H1 (cell line): ENCODE measurements around the gene PFN4. TPM values are rescaled to one million over a fixed set of nuclear protein-coding genes. Genes with fewer than 3 reads are reported as not detected.
A peak's percentile ranks its signal among the peaks of the same experiment; 100 is the strongest.

Source experiments
- CTCF ChIA-PET: fragments of 300-600 bp; sonication (Branson Sonifier 250); formaldehyde crosslinking; loops from one replicate; lab custom pipeline; 2021; ENCODE audit not compliant: partially characterized antibody; lab: Charles Lee
- POLR2A ChIA-PET: fragments of 300-600 bp; sonication (Branson Sonifier 250); formaldehyde crosslinking; loops from one replicate; lab custom pipeline; 2021; ENCODE audit warnings: inconsistent platforms; ENCODE audit not compliant: partially characterized antibody; lab: Charles Lee
- DNase-seq, 2 experiments: peaks; one replicate each; pipeline versions ENCODE4 v3.0.0 to v3.0.0-alpha.2; 2010 to 2022; ENCODE audit warnings: low spot score in 2 of 2, low read depth in 1 of 2, mixed read lengths in 1 of 2
- FAIRE-seq: peaks from 2 replicates; lab custom pipeline; 2011; peaks lifted over from hg19 to GRCh38; lab: Jason Lieb, UNC
- H2AFZ ChIP-seq: 2 replicates; pipeline ENCODE4 v1.8.1; 2012; ENCODE audit warnings: low read length, inconsistent platforms
- H2AK5ac ChIP-seq: 2 replicates; pipeline ENCODE4 v1.6.1; 2013; ENCODE audit warnings: low read depth, low read length
- H2BK120ac ChIP-seq: replicated peaks from 2 replicates; pipeline ENCODE3; 2013; ENCODE audit warnings: low read depth, low read length, inconsistent platforms
- H2BK12ac ChIP-seq: 2 replicates; pipeline ENCODE4 v1.6.1; 2013; ENCODE audit warnings: low read depth, low read length
- H2BK15ac ChIP-seq: 2 replicates; pipeline ENCODE4 v1.6.1; 2013; ENCODE audit warnings: low read length
- H2BK20ac ChIP-seq: 2 replicates; pipeline ENCODE4 v1.6.1; 2013; ENCODE audit warnings: low read length
- H2BK5ac ChIP-seq: 2 replicates; pipeline ENCODE4 v1.6.1; 2013; ENCODE audit warnings: low read depth, low read length
- H3K14ac ChIP-seq: 2 replicates; pipeline ENCODE4 v1.6.1; 2013; ENCODE audit warnings: inconsistent platforms; ENCODE audit not compliant: insufficient read length
- H3K18ac ChIP-seq: 2 replicates; pipeline ENCODE4 v1.6.1; 2013; ENCODE audit warnings: low read length; ENCODE audit errors: extremely low read depth
- H3K23ac ChIP-seq: 2 replicates; pipeline ENCODE4 v1.6.1; 2013; ENCODE audit warnings: inconsistent platforms; ENCODE audit not compliant: insufficient read length
- H3K23me2 ChIP-seq: 2 replicates; pipeline ENCODE4 v1.6.1; 2013; ENCODE audit warnings: low read depth, low read length
- H3K27ac ChIP-seq: 2 replicates; pipeline ENCODE4 v1.6.1; 2011; ENCODE audit warnings: low read depth, low read length, inconsistent platforms
- H3K27me3 ChIP-seq, 4 experiments: replicated peaks in 1 of 4; 1 replicate in 1 of 4; 2 replicates in 3 of 4; pipeline versions ENCODE4 v1.6.1 to v1.8.1; 2011 to 2013; ENCODE audit warnings: low read length in 3 of 4, mild to moderate bottlenecking in 3 of 4, inconsistent platforms in 2 of 4, mixed read lengths in 2 of 4, moderate library complexity in 1 of 4; ENCODE audit not compliant: control insufficient read depth in 3 of 4, insufficient read depth in 3 of 4; ENCODE audit errors: extremely low read depth in 1 of 4
- H3K36me3 ChIP-seq, 4 experiments: 2 replicates each; pipeline versions ENCODE4 v1.6.1 to v1.8.1; 2011 to 2013; ENCODE audit warnings: mild to moderate bottlenecking in 4 of 4, low read length in 3 of 4, moderate library complexity in 2 of 4, control low read depth in 1 of 4, inconsistent platforms in 1 of 4; ENCODE audit not compliant: insufficient read depth in 4 of 4, control insufficient read depth in 2 of 4
- H3K4ac ChIP-seq: replicated peaks from 2 replicates; pipeline ENCODE3; 2013; ENCODE audit warnings: low read length, low read depth, mixed read lengths, inconsistent platforms; ENCODE audit not compliant: insufficient read length
- H3K4me1 ChIP-seq, 4 experiments: replicated peaks in 1 of 4; 1 replicate in 1 of 4; 2 replicates in 3 of 4; pipeline versions ENCODE4 v1.6.1 to v1.8.1; 2011 to 2013; ENCODE audit warnings: low read length in 3 of 4, inconsistent platforms in 2 of 4, mixed read lengths in 1 of 4; ENCODE audit not compliant: insufficient read depth in 4 of 4, control insufficient read depth in 3 of 4
- H3K4me2 ChIP-seq, 2 experiments: 2 replicates each; pipeline versions ENCODE4 v1.6.1 to v1.8.1; 2011 to 2013; ENCODE audit warnings: low read depth in 2 of 2, low read length in 2 of 2, control low read depth in 1 of 2, inconsistent platforms in 1 of 2, mild to moderate bottlenecking in 1 of 2; ENCODE audit not compliant: insufficient read depth in 1 of 2
- H3K4me3 ChIP-seq, 4 experiments: fragments of 200-600, 300-600 bp in 1 of 4; sonication (generic), shearing (Covaris generic), sonication (Bioruptor Twin) in 1 of 4; 2 replicates each; pipeline versions ENCODE4 v1.5.1 to v1.8.1; 2011 to 2016; ENCODE audit warnings: low read length in 4 of 4, low read depth in 3 of 4, control low read depth in 2 of 4, inconsistent platforms in 2 of 4, mild to moderate bottlenecking in 2 of 4, mixed read lengths in 1 of 4, moderate library complexity in 1 of 4; ENCODE audit not compliant: insufficient read depth in 2 of 4; ENCODE audit errors: extremely low read depth in 1 of 4
- H3K56ac ChIP-seq: replicated peaks from 2 replicates; pipeline ENCODE3; 2013; ENCODE audit warnings: low read depth, mild to moderate bottlenecking, mixed read lengths, low read length, inconsistent platforms; ENCODE audit not compliant: insufficient read length
- H3K79me1 ChIP-seq: 2 replicates; pipeline ENCODE4 v1.6.1; 2013; ENCODE audit warnings: low read depth, low read length, control low read depth
- H3K79me2 ChIP-seq, 2 experiments: 2 replicates each; pipeline versions ENCODE4 v1.6.1 to v1.8.1; 2012 to 2013; ENCODE audit warnings: low read length in 2 of 2, mild to moderate bottlenecking in 2 of 2, inconsistent platforms in 1 of 2; ENCODE audit not compliant: insufficient read depth in 2 of 2, control insufficient read depth in 1 of 2
- H3K9ac ChIP-seq, 4 experiments: replicated peaks in 1 of 4; 1 replicate in 1 of 4; 2 replicates in 3 of 4; pipeline versions ENCODE4 v1.6.1 to v1.8.1; 2011 to 2013; ENCODE audit warnings: low read depth in 3 of 4, low read length in 3 of 4, control low read depth in 2 of 4, mild to moderate bottlenecking in 2 of 4, moderate library complexity in 2 of 4, inconsistent platforms in 1 of 4; ENCODE audit errors: extremely low read depth in 1 of 4
- H3K9me3 ChIP-seq, 2 experiments: 2 replicates each; pipeline versions ENCODE4 v1.6.1 to v1.8.1; 2012 to 2013; ENCODE audit warnings: mild to moderate bottlenecking in 2 of 2, moderate library complexity in 2 of 2, control low read depth in 1 of 2, inconsistent platforms in 1 of 2, low read depth in 1 of 2, low read length in 1 of 2, mixed read lengths in 1 of 2; ENCODE audit not compliant: insufficient read depth in 2 of 2
- H4K20me1 ChIP-seq, 2 experiments: replicated peaks in 1 of 2; 2 replicates each; pipeline versions ENCODE3 to v1.8.1; 2011 to 2013; ENCODE audit warnings: inconsistent platforms in 2 of 2, low read length in 2 of 2, mild to moderate bottlenecking in 1 of 2; ENCODE audit not compliant: insufficient read depth in 2 of 2, control insufficient read depth in 1 of 2
- H4K5ac ChIP-seq: 2 replicates; pipeline ENCODE4 v1.6.1; 2013; ENCODE audit warnings: low read length, low read depth, mixed read lengths, inconsistent platforms; ENCODE audit not compliant: insufficient read length
- H4K8ac ChIP-seq: 2 replicates; pipeline ENCODE4 v1.8.0; 2013; ENCODE audit warnings: mild to moderate bottlenecking, moderate library complexity, low read length, inconsistent platforms; ENCODE audit not compliant: insufficient read depth; ENCODE audit errors: extremely low read depth
- H4K91ac ChIP-seq: replicated peaks from 2 replicates; pipeline ENCODE3; 2013; ENCODE audit warnings: low read length, mixed read lengths, inconsistent platforms; ENCODE audit not compliant: insufficient read length
- BACH1 ChIP-seq: IDR thresholded peaks from 2 replicates; pipeline ENCODE4 v1.6.1; 2012; ENCODE audit warnings: low read length, improper control_type of control experiment
- CHD2 ChIP-seq: IDR thresholded peaks from 2 replicates; pipeline ENCODE4 v1.6.1; 2012; ENCODE audit warnings: low read length, improper control_type of control experiment
- CREB1 ChIP-seq: IDR thresholded peaks from 2 replicates; pipeline ENCODE4 v1.6.1; 2012; ENCODE audit warnings: inconsistent platforms
- FOSL1 ChIP-seq: IDR thresholded peaks from 2 replicates; pipeline ENCODE4 v1.6.1; 2011; ENCODE audit warnings: mild to moderate bottlenecking, low read depth, low read length, moderate library complexity; ENCODE audit not compliant: insufficient read depth
- HDAC2 ChIP-seq, 2 experiments: fragments of 300-600 bp in 1 of 2; sonication (generic) in 1 of 2; IDR thresholded peaks; 2 replicates each; pipeline ENCODE4 v1.6.1; 2011 to 2012; ENCODE audit warnings: low read depth in 2 of 2, low read length in 2 of 2, mild to moderate bottlenecking in 2 of 2, moderate library complexity in 2 of 2, borderline replicate concordance in 1 of 2, inconsistent platforms in 1 of 2
- KDM4A ChIP-seq: IDR thresholded peaks from one replicate; pipeline ENCODE4 v1.7.1; 2012; ENCODE audit warnings: low read depth, mild to moderate bottlenecking, moderate library complexity, low read length, inconsistent platforms; ENCODE audit not compliant: severe bottlenecking
- KDM5A ChIP-seq: fragments of 200-600 bp; IDR thresholded peaks from 2 replicates; pipeline ENCODE4 v1.7.1; 2012; ENCODE audit warnings: mild to moderate bottlenecking, low read length, inconsistent platforms, mixed read lengths
- TEAD4 ChIP-seq: IDR thresholded peaks from 2 replicates; pipeline ENCODE4 v1.6.1; 2012; ENCODE audit warnings: low read depth, low read length, inconsistent platforms, mixed read lengths
- WGBS, 2 experiments: shearing (Covaris generic) in 1 of 2; methylation state at CpG; one replicate each; pipeline versions ENCODE4 v1.1.6 to v1.1.7; 2013 to 2015; ENCODE audit warnings: low lambda C conversion rate in 2 of 2, mixed read lengths in 2 of 2, inconsistent platforms in 1 of 2, low coverage in 1 of 2, missing lambda C conversion rate in 1 of 2; ENCODE audit not compliant: insufficient replicate concordance in 2 of 2, insufficient coverage in 1 of 2, insufficient read length in 1 of 2; ENCODE audit errors: extremely low coverage in 1 of 2, missing lambda C conversion rate in 1 of 2; 5-methylcytosine and 5-hydroxymethylcytosine counted together
- polyA plus RNA-seq, 7 experiments: library from polyadenylated mRNA; depleted of rRNA in 3 of 7; stranded (reverse) in 5 of 7; unstranded in 2 of 7; fragments of >200 nt in 5 of 7; fragments of 200-250 nt in 2 of 7; gene quantifications; 1 replicate in 5 of 7; 2 replicates in 1 of 7; 4 replicates in 1 of 7; pipeline versions ENCODE4 v1.2.1 to v1.2.3, GENCODE V29; 2011 to 2013; ENCODE audit warnings: missing spikeins in 2 of 7, mixed read lengths in 2 of 7
- total RNA-seq: library from RNA; stranded (reverse); fragmentation: NEBNext Ultra II Directional; extraction: Animal tissue kit (Norgen Biotek cat#: 25700); gene quantifications from 2 replicates; pipeline ENCODE4 v1.2.1, GENCODE V29; 2021
- TF ChIP-seq, protein P1 (sequence below): IDR thresholded peaks from 2 replicates; pipeline ENCODE4 v1.6.1; 2011; ENCODE audit warnings: low read length, improper control_type of control experiment
- TF ChIP-seq, protein P2 (sequence below), 3 experiments: IDR thresholded peaks; 1 replicate in 2 of 3; 2 replicates in 1 of 3; pipeline versions ENCODE4 v1.5.1 to v1.6.1; 2011; ENCODE audit warnings: low read length in 3 of 3, mild to moderate bottlenecking in 3 of 3, inconsistent platforms in 2 of 3, low read depth in 1 of 3, moderate library complexity in 1 of 3; ENCODE audit not compliant: insufficient read depth in 1 of 3; ENCODE audit errors: control extremely low read depth in 1 of 3

PFN4 gene
- total and polyA plus RNA-seq, 2 of the 8 experiments (the other 6 are each of a cell fraction or from before 2014, with no cell fraction given) = not detected

DNA sequence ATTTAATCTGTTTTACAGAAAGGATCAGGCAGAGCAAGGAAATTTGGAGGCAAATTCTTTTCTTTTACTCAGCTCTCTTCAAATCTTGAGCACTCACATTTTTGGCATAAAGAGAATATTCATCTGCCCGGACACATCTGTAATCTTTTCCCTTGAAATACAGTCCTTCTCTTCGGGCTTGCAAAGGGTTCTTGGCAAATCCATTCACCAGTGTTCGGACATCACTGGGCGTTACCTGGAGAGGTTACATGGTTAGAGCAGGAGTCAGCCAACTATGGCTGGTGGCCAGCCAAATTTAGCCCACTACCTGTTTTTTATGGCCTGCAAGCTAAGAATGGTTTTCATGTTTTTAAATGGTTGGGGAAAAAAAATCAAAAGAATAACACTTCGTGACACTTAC is 2.1 kb downstream of the PFN4 start:
- Histone ChIP-seq H3K27me3 (peaks cover 0 to 10% (median 4%) of the 10 kb centered on the region in 4 experiments; a peak in 4 of 7 replicates), H3K9ac (no peak overlapping the region), H3K18ac (0 out of 2 replicates have a peak overlapping the region, but pooled peaks have one; percentile 56), H2AK5ac (no peak overlapping the region), H3K4me1 (peaks cover 4 to 7% (median 6%) of the 10 kb centered on the region in 4 experiments; a peak in 6 of 7 replicates), H3K56ac (no peak overlapping the region), H4K5ac (no peak overlapping the region), H4K91ac (no peak overlapping the region), H2BK15ac (no peak overlapping the region), H3K9me3 (no peaks in the 10 kb centered on the region), H3K23ac (no peak overlapping the region), H4K8ac (no peak overlapping the region), H3K14ac (no peak overlapping the region), H4K20me1 (no peaks in the 10 kb centered on the region), H2BK120ac (no peak overlapping the region), H2BK12ac (no peak overlapping the region), H3K79me1 (no peaks in the 10 kb centered on the region), H3K4ac (no peak overlapping the region), H3K23me2 (peaks cover 3% of the 10 kb centered on the region), H3K36me3 (no peaks in the 10 kb centered on the region), H3K4me3 (no peak overlapping the region), H3K4me2 (no peak overlapping the region), H2AFZ (0 out of 2 replicates have a peak overlapping the region, but pooled peaks have one; percentile 21), H3K79me2 (no peaks in the 10 kb centered on the region), H2BK5ac (no peak overlapping the region), H3K27ac (no peak overlapping the region), H2BK20ac (no peak overlapping the region)
- TF ChIP-seq BACH1 (no peak), KDM5A (no peak), CHD2 (no peak), CREB1 (no peak), HDAC2 (IDR thresholded peaks at IDR 0.05; ENCODE audit: borderline replicate concordance in 1 of 2, low read depth in 2 of 2, low read length in 2 of 2) (no peak), KDM4A (no peak), TEAD4 (no peak), FOSL1 (no peak)
- TF ChIP-seq, protein P1, sequence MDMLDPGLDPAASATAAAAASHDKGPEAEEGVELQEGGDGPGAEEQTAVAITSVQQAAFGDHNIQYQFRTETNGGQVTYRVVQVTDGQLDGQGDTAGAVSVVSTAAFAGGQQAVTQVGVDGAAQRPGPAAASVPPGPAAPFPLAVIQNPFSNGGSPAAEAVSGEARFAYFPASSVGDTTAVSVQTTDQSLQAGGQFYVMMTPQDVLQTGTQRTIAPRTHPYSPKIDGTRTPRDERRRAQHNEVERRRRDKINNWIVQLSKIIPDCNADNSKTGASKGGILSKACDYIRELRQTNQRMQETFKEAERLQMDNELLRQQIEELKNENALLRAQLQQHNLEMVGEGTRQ = no peak
- TF ChIP-seq, protein P2, sequence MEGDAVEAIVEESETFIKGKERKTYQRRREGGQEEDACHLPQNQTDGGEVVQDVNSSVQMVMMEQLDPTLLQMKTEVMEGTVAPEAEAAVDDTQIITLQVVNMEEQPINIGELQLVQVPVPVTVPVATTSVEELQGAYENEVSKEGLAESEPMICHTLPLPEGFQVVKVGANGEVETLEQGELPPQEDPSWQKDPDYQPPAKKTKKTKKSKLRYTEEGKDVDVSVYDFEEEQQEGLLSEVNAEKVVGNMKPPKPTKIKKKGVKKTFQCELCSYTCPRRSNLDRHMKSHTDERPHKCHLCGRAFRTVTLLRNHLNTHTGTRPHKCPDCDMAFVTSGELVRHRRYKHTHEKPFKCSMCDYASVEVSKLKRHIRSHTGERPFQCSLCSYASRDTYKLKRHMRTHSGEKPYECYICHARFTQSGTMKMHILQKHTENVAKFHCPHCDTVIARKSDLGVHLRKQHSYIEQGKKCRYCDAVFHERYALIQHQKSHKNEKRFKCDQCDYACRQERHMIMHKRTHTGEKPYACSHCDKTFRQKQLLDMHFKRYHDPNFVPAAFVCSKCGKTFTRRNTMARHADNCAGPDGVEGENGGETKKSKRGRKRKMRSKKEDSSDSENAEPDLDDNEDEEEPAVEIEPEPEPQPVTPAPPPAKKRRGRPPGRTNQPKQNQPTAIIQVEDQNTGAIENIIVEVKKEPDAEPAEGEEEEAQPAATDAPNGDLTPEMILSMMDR (IDR thresholded peaks at IDR 0.05; ENCODE audit: control extremely low read depth in 1 of 3, insufficient read depth in 1 of 3, low read depth in 1 of 3, low read length in 3 of 3) = no peak
- DNase-seq = no peak
- no peak for FAIRE-seq
- POLR2A ChIA-PET = interaction anchor here (2.0 kb wide), 1 partner anchor 37 kb away, joined by 24 read pairs; the partner anchor contains the start of gene TP53I3
- CTCF ChIA-PET = interaction anchor here (1.2 to 2.3 kb wide), 3 partner anchors 10 to 38 kb away, joined by 5 to 9 read pairs (median 7); no protein-coding TSS in a partner anchor
- WGBS, 2 experiments = 97% methylated on average over 5 of the region's 5 CpGs; no CpG with 5 or more reads in 1 of the 2 experiments
